HepG2 (cell line): ENCODE measurements around the gene RPS6KL1. TPM values are rescaled to one million over a fixed set of nuclear protein-coding genes. Genes with fewer than 3 reads are reported as not detected.
A peak's percentile ranks its signal among the peaks of the same experiment; 100 is the strongest.

Experiments used
- AFF4 ChIP-seq: sonication (generic); formaldehyde crosslinking; IDR thresholded peaks from 2 replicates; pipeline ENCODE4 v1.4.0; 2020; ENCODE audit warnings: missing genetic modification reagents
- ARID4A ChIP-seq: sonication (generic); formaldehyde crosslinking; IDR thresholded peaks from 2 replicates; pipeline ENCODE4 v1.5.0; 2020; ENCODE audit warnings: mild to moderate bottlenecking, missing genetic modification reagents, borderline replicate concordance
- ASH2L ChIP-seq: fragments of 300-600, 200-600 bp; sonication (generic); IDR thresholded peaks from 2 replicates; pipeline ENCODE4 v1.7.0; 2017; ENCODE audit warnings: low read depth, mild to moderate bottlenecking, moderate library complexity, mixed read lengths, low read length; ENCODE audit not compliant: insufficient read length
- BRF2 ChIP-seq: sonication (generic); formaldehyde crosslinking; IDR thresholded peaks from 2 replicates; pipeline ENCODE4 v1.8.1; 2022; ENCODE audit warnings: mild to moderate bottlenecking, missing genetic modification reagents
- DMAP1 ChIP-seq: IDR thresholded peaks from 2 replicates; pipeline ENCODE4 v1.6.1; 2016
- GABPB1 ChIP-seq: IDR thresholded peaks from 2 replicates; pipeline ENCODE4 v1.6.1; 2016; ENCODE audit warnings: mild to moderate bottlenecking, missing genetic modification reagents, moderate library complexity, missing compliant biosample characterization
- GATAD2A ChIP-seq: IDR thresholded peaks from 2 replicates; pipeline ENCODE4 v1.6.1; 2016
- HDAC1 ChIP-seq: sonication (generic); formaldehyde crosslinking; IDR thresholded peaks from 2 replicates; pipeline ENCODE4 v1.5.1; 2020; ENCODE audit warnings: mild to moderate bottlenecking, missing genetic modification reagents
- HOXA3 ChIP-seq: sonication (generic); formaldehyde crosslinking; IDR thresholded peaks from 2 replicates; pipeline ENCODE4 v1.5.0; 2020; ENCODE audit warnings: missing genetic modification reagents
- IRF2 ChIP-seq: IDR thresholded peaks from 2 replicates; pipeline ENCODE4 v1.6.1; 2018; ENCODE audit warnings: missing genetic modification reagents, missing compliant biosample characterization
- MIER3 ChIP-seq: IDR thresholded peaks from 2 replicates; pipeline ENCODE4 v1.6.1; 2016; ENCODE audit warnings: missing compliant biosample characterization, borderline replicate concordance
- REPIN1 ChIP-seq: sonication (generic); formaldehyde crosslinking; IDR thresholded peaks from 2 replicates; pipeline ENCODE4 v1.8.0; 2022; ENCODE audit warnings: missing genetic modification reagents, low read depth, mild to moderate bottlenecking, borderline replicate concordance
- RXRA ChIP-seq: sonication (generic); formaldehyde crosslinking; IDR thresholded peaks from 2 replicates; pipeline ENCODE4 v1.5.1; 2020; ENCODE audit warnings: missing genetic modification reagents
- STAT6 ChIP-seq: sonication (generic); formaldehyde crosslinking; IDR thresholded peaks from 2 replicates; pipeline ENCODE4 v1.4.0; 2020; ENCODE audit warnings: missing genetic modification reagents, mild to moderate bottlenecking, borderline replicate concordance
- ZNF24 ChIP-seq: fragments of 450-650 bp; IDR thresholded peaks from 2 replicates; pipeline ENCODE4 v1.6.1; 2017; ENCODE audit warnings: antibody characterized with exemption, mild to moderate bottlenecking
- ZNF296 ChIP-seq: sonication (generic); formaldehyde crosslinking; conservative IDR thresholded peaks from 2 replicates; pipeline ENCODE4 v1.5.0; 2020; ENCODE audit warnings: mild to moderate bottlenecking, missing genetic modification reagents
- ZSCAN25 ChIP-seq: sonication (generic); formaldehyde crosslinking; IDR thresholded peaks from 2 replicates; pipeline ENCODE4 v1.8.0; 2022; ENCODE audit warnings: mild to moderate bottlenecking, missing genetic modification reagents
- polyA plus RNA-seq, 8 experiments: library from polyadenylated mRNA; depleted of rRNA in 3 of 8; stranded (reverse) in 7 of 8; unstranded in 1 of 8; fragments of >200 nt; fragmentation: Illumina TruSeq in 4 of 8; extraction: Trizol in 4 of 8; gene quantifications; 2 replicates each; pipeline versions ENCODE4 v1.2.1 to v1.2.3, GENCODE V29; 2011 to 2016; ENCODE audit warnings: low read depth in 4 of 8, missing spikeins in 1 of 8, mixed read lengths in 1 of 8; ENCODE audit not compliant: insufficient read depth in 1 of 8
- total RNA-seq, 5 experiments: library from RNA; depleted of rRNA; stranded (reverse); fragments of >200 nt; fragmentation: Illumina TruSeq; extraction: Trizol; gene quantifications; 2 replicates each; pipeline ENCODE4 v1.2.3, GENCODE V29; 2016; ENCODE audit warnings: low read depth in 1 of 5

RPS6KL1 gene
- total and polyA plus RNA-seq, 2 of the 13 experiments (the other 11 are each of a cell fraction or from before 2014, with no cell fraction given) = 6.5 to 11.5 TPM

GRCh38 chr14:74950795-74951442, 27.9 kb upstream of the RPS6KL1 start (continued):
- TF ChIP-seq ARID4A (CRISPR knock-in tag) = peak; percentile 68; the same call in 1 of the 2 replicates
- no peak for TF ChIP-seq STAT6
- TF ChIP-seq ZSCAN25 (CRISPR knock-in tag) = no peak
- peak; percentile 34; the same call in 1 of the 2 replicates for TF ChIP-seq HDAC1 (CRISPR knock-in tag)
- TF ChIP-seq DMAP1 (CRISPR knock-in tag) = peak; percentile 86
- TF ChIP-seq IRF2 = peak; percentile 45; the same call in 1 of the 2 replicates
- peak; percentile 66 for TF ChIP-seq HOXA3
- TF ChIP-seq ASH2L = peak; percentile 71
- 0 out of 2 replicates have a peak, but pooled peaks have one; percentile 27 for TF ChIP-seq AFF4
- peak; percentile 73 for TF ChIP-seq GATAD2A (CRISPR knock-in tag)
- TF ChIP-seq ZNF24 = no peak
- TF ChIP-seq ZNF296 (CRISPR knock-in tag) = no peak
- TF ChIP-seq MIER3 (CRISPR knock-in tag) = 0 out of 2 replicates have a peak, but pooled peaks have one; percentile 37
- no peak for TF ChIP-seq BRF2 (CRISPR knock-in tag)
- peak; percentile 16; the same call in 1 of the 2 replicates for TF ChIP-seq GABPB1 (CRISPR knock-in tag)
- 0 out of 2 replicates have a peak, but pooled peaks have one; percentile 25 for TF ChIP-seq REPIN1 (CRISPR knock-in tag)
- 0 out of 2 replicates have a peak, but pooled peaks have one; percentile 13 for TF ChIP-seq RXRA (CRISPR knock-in tag)
